ENCODE measurements around the gene CNTN6. TPM values are rescaled to one million over a fixed set of nuclear protein-coding genes. Genes with fewer than 3 reads are reported as not detected.

CNTN6 gene
- total and polyA plus RNA-seq, 8 donors = 0.05 TPM; not detected in 6

DNA sequence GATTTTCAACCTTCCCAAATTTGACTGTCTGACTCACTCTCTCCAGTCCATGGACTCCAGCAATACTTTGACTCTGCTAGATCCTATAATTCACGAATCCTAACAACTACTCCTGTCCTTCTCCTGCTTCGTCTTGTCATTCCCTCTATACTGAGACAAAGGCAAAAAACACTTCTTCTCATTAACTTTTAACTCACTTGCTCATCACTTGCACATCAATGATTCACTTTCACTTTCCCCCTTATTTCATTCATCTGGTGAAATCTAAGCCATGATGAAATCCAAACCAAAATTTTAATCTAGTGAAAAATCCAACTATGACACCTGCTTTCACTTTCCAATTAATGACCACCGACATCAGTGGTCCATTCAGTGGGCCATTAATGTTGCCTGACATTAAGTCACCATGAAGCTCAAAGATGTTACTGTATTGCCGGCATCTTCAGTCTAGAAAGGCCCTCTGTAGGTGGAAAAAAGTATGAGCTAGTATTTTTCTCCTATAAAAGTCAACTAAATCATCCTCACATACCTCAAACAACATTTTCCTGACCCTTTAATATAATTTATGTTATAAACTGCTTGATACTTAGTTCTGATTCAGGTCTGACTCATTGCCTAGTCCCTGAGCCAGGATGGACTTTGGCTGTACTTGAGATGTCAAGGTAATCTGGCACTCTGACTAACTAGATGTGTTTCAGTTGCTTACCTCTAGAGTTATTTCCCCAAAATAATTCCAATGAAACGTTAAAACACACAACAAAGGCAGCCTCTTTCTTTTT is 158.6 kb downstream of the CNTN6 start:
- Histone ChIP-seq H3K9me3 (no peaks in the 10 kb centered on the region), H3K27me3 (no peaks in the 10 kb centered on the region), H3K4me1 (no peaks in the 10 kb centered on the region), H3K27ac (no peak overlapping the region), H3K36me3 (no peaks in the 10 kb centered on the region), H3K4me3 (no peak overlapping the region)
- 42 to 50% methylated on average over 5 of the region's 5 CpGs for WGBS, 2 donors
- FAIRE-seq = no peak
- TF ChIP-seq CTCF (IDR thresholded peaks at IDR 0.05) = no peak
- intact Hi-C loops (cut with DNase I) = no loop called here
- DNase-seq = no peak
- no peak for ATAC-seq

- no peak for TF ChIP-seq CTCF (IDR thresholded peaks at IDR 0.05)
- DNase-seq = no peak
- intact Hi-C loops (cut with DNase I) = no loop called here
- no peak overlapping the region for H3K27ac ChIP-seq
- H3K4me1 ChIP-seq = no peaks in the 10 kb centered on the region
- H3K27me3 ChIP-seq = no peaks in the 10 kb centered on the region
- no peaks in the 10 kb centered on the region for H3K9me3 ChIP-seq
- H3K4me3 ChIP-seq = no peak overlapping the region
- FAIRE-seq = no peak
- ATAC-seq = no peak
- no peaks in the 10 kb centered on the region for H3K36me3 ChIP-seq
Measured at GRCh38 chr3:1252061-1252430, 159.2 kb downstream of the CNTN6 start.

- no peaks in the 10 kb centered on the region for H3K4me1 ChIP-seq
- H3K27ac ChIP-seq = no peak overlapping the region
- no peak for TF ChIP-seq CTCF (IDR thresholded peaks at IDR 0.05)
- WGBS, 2 donors = 82% methylated on average over 2 of the region's 2 CpGs
- H3K4me3 ChIP-seq = no peak overlapping the region
- no peak for DNase-seq
- H3K27me3 ChIP-seq = no peaks in the 10 kb centered on the region
- no peaks in the 10 kb centered on the region for H3K9me3 ChIP-seq
- H3K36me3 ChIP-seq = no peaks in the 10 kb centered on the region
- intact Hi-C loops (cut with DNase I) = no loop called here
- no peak for ATAC-seq
- no peak for FAIRE-seq
Measured at GRCh38 chr3:1262246-1262645, 169.4 kb downstream of the CNTN6 start.

GRCh38 chr3:1263121-1263520 is 170.3 kb downstream of the CNTN6 start:
- intact Hi-C loops (cut with DNase I) = no loop called here
- no peaks in the 10 kb centered on the region for H3K9me3 ChIP-seq
- FAIRE-seq = no peak
- no peak for TF ChIP-seq CTCF (IDR thresholded peaks at IDR 0.05)
- 91 to 94% methylated on average over 4 of the region's 4 CpGs for WGBS, 2 donors
- H3K27ac ChIP-seq = no peak overlapping the region
- no peaks in the 10 kb centered on the region for H3K4me1 ChIP-seq
- DNase-seq = no peak
- no peaks in the 10 kb centered on the region for H3K27me3 ChIP-seq
- no peak for ATAC-seq
- H3K4me3 ChIP-seq = no peak overlapping the region
- H3K36me3 ChIP-seq = no peaks in the 10 kb centered on the region

GRCh38 chr3:1269808-1270207 is 177.0 kb downstream of the CNTN6 start:
- no peak for DNase-seq

More at GRCh38 chr3:1269808-1270207, 177.0 kb downstream of the CNTN6 start:
- TF ChIP-seq CTCF (IDR thresholded peaks at IDR 0.05) = no peak
- Histone ChIP-seq H3K36me3 (no peaks in the 10 kb centered on the region), H3K9me3 (no peaks in the 10 kb centered on the region), H3K4me3 (no peak overlapping the region), H3K4me1 (no peaks in the 10 kb centered on the region), H3K27ac (no peak overlapping the region), H3K27me3 (no peaks in the 10 kb centered on the region)
- ATAC-seq (no peak), FAIRE-seq (no peak)
- 48 to 67% methylated on average over 5 of the region's 5 CpGs for WGBS, 2 donors
- intact Hi-C loops (cut with DNase I) = no loop called here
